HG03442 (cell line): ENCODE measurements around the gene OTP.

Experiments
- ATAC-seq: cut with Tn5 transposase; IDR thresholded peaks from one replicate; pipeline ENCODE4 v1.9.1; 2021; ENCODE audit warnings: mild to moderate bottlenecking, moderate library complexity; ENCODE audit not compliant: unreplicated experiment

The OTP gene

GRCh38 chr5:77640589-77641396 is 2.3 kb upstream of the OTP start:
- ATAC-seq, result no peak

GRCh38 chr5:77638763-77639671 is 504 bp upstream of the OTP start:
- no peak for ATAC-seq

- no peak for ATAC-seq
These were observed 1.1 kb downstream of the OTP start for GRCh38 chr5:77637170-77637997.

GRCh38 chr5:77636641-77637169 is 1.8 kb downstream of the OTP start:
- no peak for ATAC-seq

GRCh38 chr5:77635917-77636640 is 2.4 kb downstream of the OTP start:
- no peak for ATAC-seq

GRCh38 chr5:77635067-77635916 is 3.2 kb downstream of the OTP start:
- ATAC-seq, result no peak

- ATAC-seq, result no peak
These were observed 4.8 kb downstream of the OTP start for GRCh38 chr5:77633709-77634108.

- no peak for ATAC-seq
These were observed 5.3 kb downstream of the OTP start for GRCh38 chr5:77633207-77633675.

- no peak for ATAC-seq
These were observed 5.8 kb downstream of the OTP start for GRCh38 chr5:77632526-77633206.

GRCh38 chr5:77630114-77630680 is 8.3 kb downstream of the OTP start:
- peak; percentile 90 for ATAC-seq

- ATAC-seq, result no peak
These were observed 8.9 kb downstream of the OTP start for GRCh38 chr5:77629509-77630113.

GRCh38 chr5:77628840-77629508 is 9.5 kb downstream of the OTP start:
- ATAC-seq, result no peak

- no peak for ATAC-seq
These were observed 10.4 kb downstream of the OTP start for GRCh38 chr5:77627869-77628674.

- no peak for ATAC-seq
These were observed 15.2 kb downstream of the OTP start for GRCh38 chr5:77623203-77623740.

- no peak for ATAC-seq
These were observed 17.1 kb downstream of the OTP start for GRCh38 chr5:77621440-77621839.

GRCh38 chr5:77620405-77620804 is 18.1 kb downstream of the OTP start:
- no peak for ATAC-seq
